ENCODE results near the gene HRCT1. TPM values are rescaled to one million over a fixed set of nuclear protein-coding genes. Genes with fewer than 3 reads are reported as not detected.

HRCT1 gene
- total RNA-seq, 1 experiment from 2014 or later: 3.6 TPM

GRCh38 chr9:35858458-35858857, 47.5 kb upstream of the HRCT1 start:
- intact Hi-C loops (cut with micrococcal nuclease; ENCODE audit: unreplicated experiment): no loop called here
- BruUV-seq (replicated peaks): no TSS peak
- H3K9me2 ChIP-seq (ENCODE audit: insufficient read depth): no peaks in the 10 kb centered on the region
- ChIA-PET POLR2A (ENCODE audit: unreplicated experiment) (no interaction called here), CTCF (interaction anchor here (0.6 kb wide), 1 partner anchor 134 kb away, joined by 5 read pairs; no protein-coding TSS in a partner anchor)
- no peaks in the 10 kb centered on the region for H4K20me1 ChIP-seq (ENCODE audit: insufficient read depth)
- H3K4me1 ChIP-seq (replicated peaks; ENCODE audit: insufficient read depth): no peaks in the 10 kb centered on the region
- no peak overlapping the region for H3K4me3 ChIP-seq
- H2AFZ ChIP-seq: no peak overlapping the region
- H3K4me2 ChIP-seq: no peak overlapping the region
- H3K27ac ChIP-seq: no peak overlapping the region
- no peaks in the 10 kb centered on the region for H3K9me3 ChIP-seq (ENCODE audit: insufficient read depth, low read depth)
- no peaks in the 10 kb centered on the region for H3K79me2 ChIP-seq (ENCODE audit: low read depth)
- no peak for DNase-seq
- 0 out of 2 replicates have a peak, but pooled peaks cover 7% of the 10 kb centered on the region for H3K27me3 ChIP-seq (ENCODE audit: insufficient read depth, low read depth)
- H3F3A ChIP-seq (ENCODE audit: insufficient read depth, low read depth): no peaks in the 10 kb centered on the region
- H3K36me3 ChIP-seq (ENCODE audit: low read depth): no peaks in the 10 kb centered on the region
- TF ChIP-seq, protein P1, sequence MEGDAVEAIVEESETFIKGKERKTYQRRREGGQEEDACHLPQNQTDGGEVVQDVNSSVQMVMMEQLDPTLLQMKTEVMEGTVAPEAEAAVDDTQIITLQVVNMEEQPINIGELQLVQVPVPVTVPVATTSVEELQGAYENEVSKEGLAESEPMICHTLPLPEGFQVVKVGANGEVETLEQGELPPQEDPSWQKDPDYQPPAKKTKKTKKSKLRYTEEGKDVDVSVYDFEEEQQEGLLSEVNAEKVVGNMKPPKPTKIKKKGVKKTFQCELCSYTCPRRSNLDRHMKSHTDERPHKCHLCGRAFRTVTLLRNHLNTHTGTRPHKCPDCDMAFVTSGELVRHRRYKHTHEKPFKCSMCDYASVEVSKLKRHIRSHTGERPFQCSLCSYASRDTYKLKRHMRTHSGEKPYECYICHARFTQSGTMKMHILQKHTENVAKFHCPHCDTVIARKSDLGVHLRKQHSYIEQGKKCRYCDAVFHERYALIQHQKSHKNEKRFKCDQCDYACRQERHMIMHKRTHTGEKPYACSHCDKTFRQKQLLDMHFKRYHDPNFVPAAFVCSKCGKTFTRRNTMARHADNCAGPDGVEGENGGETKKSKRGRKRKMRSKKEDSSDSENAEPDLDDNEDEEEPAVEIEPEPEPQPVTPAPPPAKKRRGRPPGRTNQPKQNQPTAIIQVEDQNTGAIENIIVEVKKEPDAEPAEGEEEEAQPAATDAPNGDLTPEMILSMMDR (conservative IDR thresholded peaks at IDR 0.05): no peak
- no peak for TF ChIP-seq EZH2 (IDR thresholded peaks at IDR 0.05; ENCODE audit: low read depth)

- CTCF ChIA-PET: no interaction called here
- Histone ChIP-seq H3K9me3 (ENCODE audit: insufficient read depth, low read depth) (no peaks in the 10 kb centered on the region), H3K9me2 (ENCODE audit: insufficient read depth) (no peaks in the 10 kb centered on the region), H4K20me1 (ENCODE audit: insufficient read depth) (no peaks in the 10 kb centered on the region), H3K4me1 (replicated peaks; ENCODE audit: insufficient read depth) (no peaks in the 10 kb centered on the region), H3K4me3 (no peak overlapping the region), H3K4me2 (no peak overlapping the region), H3K79me2 (ENCODE audit: low read depth) (no peaks in the 10 kb centered on the region), H3K36me3 (ENCODE audit: low read depth) (no peaks in the 10 kb centered on the region), H2AFZ (no peak overlapping the region), H3K27me3 (ENCODE audit: insufficient read depth, low read depth) (0 out of 2 replicates have a peak, but pooled peaks cover 7% of the 10 kb centered on the region), H3F3A (ENCODE audit: insufficient read depth, low read depth) (no peaks in the 10 kb centered on the region), H3K27ac (no peak overlapping the region)
- no peak for TF ChIP-seq EZH2 (IDR thresholded peaks at IDR 0.05; ENCODE audit: low read depth)
- TF ChIP-seq, protein P1 (conservative IDR thresholded peaks at IDR 0.05): no peak
- POLR2A ChIA-PET (ENCODE audit: unreplicated experiment): no interaction called here
- intact Hi-C loops (cut with micrococcal nuclease; ENCODE audit: unreplicated experiment): no loop called here
- DNase-seq: no peak
- no TSS peak for BruUV-seq (replicated peaks)
These were observed 46.6 kb upstream of the HRCT1 start for GRCh38 chr9:35859310-35859989.

- POLR2A ChIA-PET (ENCODE audit: unreplicated experiment): no interaction called here
These were observed 46.0 kb upstream of the HRCT1 start for GRCh38 chr9:35859990-35860339.

More at GRCh38 chr9:35859990-35860339, 46.0 kb upstream of the HRCT1 start:
- no peaks in the 10 kb centered on the region for H3K36me3 ChIP-seq (ENCODE audit: low read depth)
- H3K9me2 ChIP-seq (ENCODE audit: insufficient read depth): no peaks in the 10 kb centered on the region
- no TSS peak for BruUV-seq (replicated peaks)
- no peak for DNase-seq
- no peaks in the 10 kb centered on the region for H3K79me2 ChIP-seq (ENCODE audit: low read depth)
- H3K4me3 ChIP-seq: no peak overlapping the region
- H3K4me2 ChIP-seq: no peak overlapping the region
- CTCF ChIA-PET: no interaction called here
- TF ChIP-seq, protein P1 (conservative IDR thresholded peaks at IDR 0.05): no peak
- TF ChIP-seq EZH2 (IDR thresholded peaks at IDR 0.05; ENCODE audit: low read depth): no peak
- no peak overlapping the region for H2AFZ ChIP-seq
- H3F3A ChIP-seq (ENCODE audit: insufficient read depth, low read depth): no peaks in the 10 kb centered on the region
- H3K27me3 ChIP-seq (ENCODE audit: insufficient read depth, low read depth): 0 out of 2 replicates have a peak, but pooled peaks cover 7% of the 10 kb centered on the region
- no peaks in the 10 kb centered on the region for H4K20me1 ChIP-seq (ENCODE audit: insufficient read depth)
- H3K27ac ChIP-seq: no peak overlapping the region
- H3K4me1 ChIP-seq (replicated peaks; ENCODE audit: insufficient read depth): no peaks in the 10 kb centered on the region
- intact Hi-C loops (cut with micrococcal nuclease; ENCODE audit: unreplicated experiment): no loop called here
- no peaks in the 10 kb centered on the region for H3K9me3 ChIP-seq (ENCODE audit: insufficient read depth, low read depth)

All from PC-9 (cell line).